ENCODE measurements around the gene XXYLT1. TPM values are rescaled to one million over a fixed set of nuclear protein-coding genes. Genes with fewer than 3 reads are reported as not detected.

The XXYLT1 gene
- total and polyA plus RNA-seq, 10 of the 15 experiments (the other 5 are each of a cell fraction or from before 2014, with no cell fraction given): 1.2 to 14.2 (median 9.3) TPM

GRCh38 chr3:195171093-195171873, 99.7 kb downstream of the XXYLT1 start:
- ATAC-seq: no peak
- Histone ChIP-seq H3K27ac (ENCODE audit: control insufficient read depth, insufficient read depth) (no peak overlapping the region), H3K4me2 (ENCODE audit: control insufficient read depth, insufficient read depth) (no peak overlapping the region), H3K9ac (ENCODE audit: control insufficient read depth, insufficient read depth, low read length) (no peak overlapping the region), H3K27me3 (replicated peaks in 1 of 2; ENCODE audit: control insufficient read depth in 2 of 2, insufficient read depth in 2 of 2, low read length in 1 of 2) (no peaks in the 10 kb centered on the region), H4K20me1 (ENCODE audit: control insufficient read depth, insufficient read depth) (no peaks in the 10 kb centered on the region), H3K4me1 (ENCODE audit: control insufficient read depth, insufficient read depth, low read length) (no peaks in the 10 kb centered on the region), H3K4me3 (no peak overlapping the region), H3K36me3 (ENCODE audit: control insufficient read depth in 2 of 2, insufficient read depth in 2 of 2, low read length in 1 of 2) (no peaks in the 10 kb centered on the region), H3K79me2 (ENCODE audit: control insufficient read depth, insufficient read depth, low read length) (no peaks in the 10 kb centered on the region), H2AFZ (ENCODE audit: control insufficient read depth, low read depth, low read length) (no peak overlapping the region), H3K9me3 (replicated peaks; ENCODE audit: control insufficient read depth, insufficient read depth, low read length) (no peaks in the 10 kb centered on the region)
- ChIA-PET CTCF (no interaction called here), SMC1A (ENCODE audit: uncharacterized antibody, unreplicated experiment) (interaction anchor here (0.6 to 0.9 kb wide), 2 partner anchors 9 to 13 kb away, joined by 3 read pairs; no protein-coding TSS in a partner anchor), POLR2A (no interaction called here), RAD21 (ENCODE audit: unreplicated experiment) (no interaction called here)
- no peak for FAIRE-seq
- no peak for DNase-seq (ENCODE audit: low read depth, low spot score)
- 88% methylated on average over 15 of the region's 15 CpGs for whole genome bisulfite sequencing (ENCODE audit: insufficient coverage, insufficient replicate concordance, low lambda C conversion rate, missing lambda C conversion rate)
- BruUV-seq (replicated peaks): no TSS peak
- intact Hi-C loops (cut with micrococcal nuclease; ENCODE audit: unreplicated experiment) (no loop called here), in situ Hi-C loops (cut with MboI) (no loop called here)
- TF ChIP-seq MLLT1 (IDR thresholded peaks at IDR 0.05) (no peak), RELB (IDR thresholded peaks at IDR 0.05; ENCODE audit: low read depth) (no peak), CHD1 (IDR thresholded peaks at IDR 0.05; ENCODE audit: low read depth, low read length) (no peak), ZNF687 (IDR thresholded peaks at IDR 0.05) (no peak), TARDBP (IDR thresholded peaks at IDR 0.05; ENCODE audit: borderline replicate concordance) (no peak), STAT3 (IDR thresholded peaks at IDR 0.05; ENCODE audit: low read depth, low read length) (no peak), ETV6 (conservative IDR thresholded peaks at IDR 0.05 in 1 of 2, IDR thresholded peaks at IDR 0.05 in 1 of 2; ENCODE audit: borderline replicate concordance in 1 of 2, low read depth in 1 of 2) (no peak), ASH2L (IDR thresholded peaks at IDR 0.05; ENCODE audit: borderline replicate concordance, low read depth) (no peak), RBBP5 (conservative IDR thresholded peaks at IDR 0.05) (no peak), CTCF (IDR thresholded peaks at IDR 0.05 in 2 of 3, conservative IDR thresholded peaks at IDR 0.05 in 1 of 3; ENCODE audit: control insufficient read depth in 2 of 3, extremely low read depth in 1 of 3, insufficient read depth in 1 of 3, low read depth in 3 of 3, low read length in 3 of 3) (no peak), ZNF24 (IDR thresholded peaks at IDR 0.05) (no peak), ATF3 (IDR thresholded peaks at IDR 0.05; ENCODE audit: borderline replicate concordance, extremely low read depth, low read depth, low read length) (no peak), KAT2A (conservative IDR thresholded peaks at IDR 0.05; ENCODE audit: control insufficient read depth, low read depth, low read length) (no peak)
